SK-N-SH (cell line): ENCODE measurements around the gene STIM1.

Experiments used
- RAD21 ChIP-seq: IDR thresholded peaks from 2 replicates; pipeline ENCODE4 v1.6.1; 2012; ENCODE audit warnings: mild to moderate bottlenecking, low read length
- TF ChIP-seq, protein P1 (sequence below): IDR thresholded peaks from 2 replicates; pipeline ENCODE4 v1.6.1; 2012; ENCODE audit warnings: mild to moderate bottlenecking, low read depth, low read length, moderate library complexity
- TF ChIP-seq, protein P2 (sequence below): fragments of 150-350 bp; IDR thresholded peaks from 2 replicates; pipeline ENCODE4 v1.6.1; 2017; ENCODE audit warnings: antibody characterized with exemption, low read length, low read depth, borderline replicate concordance
- TF ChIP-seq, protein P3 (sequence below): fragments of 200-600 bp; sonication (generic); IDR thresholded peaks from 2 replicates; pipeline ENCODE4 v1.6.1; 2017; ENCODE audit warnings: antibody characterized with exemption, mild to moderate bottlenecking, moderate library complexity

DNA sequence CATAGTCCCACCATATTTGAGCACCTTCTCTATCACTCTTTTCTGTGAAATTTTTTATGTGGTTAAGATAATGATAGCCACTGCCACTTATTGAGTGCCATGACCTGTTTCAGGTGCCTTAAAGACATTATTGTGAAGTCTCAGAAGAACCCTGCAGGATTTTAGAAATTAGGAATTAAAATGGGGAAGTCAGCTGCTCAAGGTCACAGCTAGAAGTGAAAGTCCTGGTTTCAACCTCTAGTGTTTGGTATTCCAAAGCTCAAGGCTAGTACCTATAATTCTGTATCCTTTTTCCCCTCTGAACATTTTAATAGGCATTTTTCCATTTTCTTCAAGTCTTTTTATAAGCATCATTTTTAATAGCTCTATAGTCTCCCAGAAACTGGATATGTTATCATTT, 230.1 kb downstream of the STIM1 start:
- no peak for TF ChIP-seq RAD21
- TF ChIP-seq, protein P1, sequence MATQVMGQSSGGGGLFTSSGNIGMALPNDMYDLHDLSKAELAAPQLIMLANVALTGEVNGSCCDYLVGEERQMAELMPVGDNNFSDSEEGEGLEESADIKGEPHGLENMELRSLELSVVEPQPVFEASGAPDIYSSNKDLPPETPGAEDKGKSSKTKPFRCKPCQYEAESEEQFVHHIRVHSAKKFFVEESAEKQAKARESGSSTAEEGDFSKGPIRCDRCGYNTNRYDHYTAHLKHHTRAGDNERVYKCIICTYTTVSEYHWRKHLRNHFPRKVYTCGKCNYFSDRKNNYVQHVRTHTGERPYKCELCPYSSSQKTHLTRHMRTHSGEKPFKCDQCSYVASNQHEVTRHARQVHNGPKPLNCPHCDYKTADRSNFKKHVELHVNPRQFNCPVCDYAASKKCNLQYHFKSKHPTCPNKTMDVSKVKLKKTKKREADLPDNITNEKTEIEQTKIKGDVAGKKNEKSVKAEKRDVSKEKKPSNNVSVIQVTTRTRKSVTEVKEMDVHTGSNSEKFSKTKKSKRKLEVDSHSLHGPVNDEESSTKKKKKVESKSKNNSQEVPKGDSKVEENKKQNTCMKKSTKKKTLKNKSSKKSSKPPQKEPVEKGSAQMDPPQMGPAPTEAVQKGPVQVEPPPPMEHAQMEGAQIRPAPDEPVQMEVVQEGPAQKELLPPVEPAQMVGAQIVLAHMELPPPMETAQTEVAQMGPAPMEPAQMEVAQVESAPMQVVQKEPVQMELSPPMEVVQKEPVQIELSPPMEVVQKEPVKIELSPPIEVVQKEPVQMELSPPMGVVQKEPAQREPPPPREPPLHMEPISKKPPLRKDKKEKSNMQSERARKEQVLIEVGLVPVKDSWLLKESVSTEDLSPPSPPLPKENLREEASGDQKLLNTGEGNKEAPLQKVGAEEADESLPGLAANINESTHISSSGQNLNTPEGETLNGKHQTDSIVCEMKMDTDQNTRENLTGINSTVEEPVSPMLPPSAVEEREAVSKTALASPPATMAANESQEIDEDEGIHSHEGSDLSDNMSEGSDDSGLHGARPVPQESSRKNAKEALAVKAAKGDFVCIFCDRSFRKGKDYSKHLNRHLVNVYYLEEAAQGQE, result no peak
- TF ChIP-seq, protein P2, sequence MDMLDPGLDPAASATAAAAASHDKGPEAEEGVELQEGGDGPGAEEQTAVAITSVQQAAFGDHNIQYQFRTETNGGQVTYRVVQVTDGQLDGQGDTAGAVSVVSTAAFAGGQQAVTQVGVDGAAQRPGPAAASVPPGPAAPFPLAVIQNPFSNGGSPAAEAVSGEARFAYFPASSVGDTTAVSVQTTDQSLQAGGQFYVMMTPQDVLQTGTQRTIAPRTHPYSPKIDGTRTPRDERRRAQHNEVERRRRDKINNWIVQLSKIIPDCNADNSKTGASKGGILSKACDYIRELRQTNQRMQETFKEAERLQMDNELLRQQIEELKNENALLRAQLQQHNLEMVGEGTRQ, result no peak
- TF ChIP-seq, protein P3, sequence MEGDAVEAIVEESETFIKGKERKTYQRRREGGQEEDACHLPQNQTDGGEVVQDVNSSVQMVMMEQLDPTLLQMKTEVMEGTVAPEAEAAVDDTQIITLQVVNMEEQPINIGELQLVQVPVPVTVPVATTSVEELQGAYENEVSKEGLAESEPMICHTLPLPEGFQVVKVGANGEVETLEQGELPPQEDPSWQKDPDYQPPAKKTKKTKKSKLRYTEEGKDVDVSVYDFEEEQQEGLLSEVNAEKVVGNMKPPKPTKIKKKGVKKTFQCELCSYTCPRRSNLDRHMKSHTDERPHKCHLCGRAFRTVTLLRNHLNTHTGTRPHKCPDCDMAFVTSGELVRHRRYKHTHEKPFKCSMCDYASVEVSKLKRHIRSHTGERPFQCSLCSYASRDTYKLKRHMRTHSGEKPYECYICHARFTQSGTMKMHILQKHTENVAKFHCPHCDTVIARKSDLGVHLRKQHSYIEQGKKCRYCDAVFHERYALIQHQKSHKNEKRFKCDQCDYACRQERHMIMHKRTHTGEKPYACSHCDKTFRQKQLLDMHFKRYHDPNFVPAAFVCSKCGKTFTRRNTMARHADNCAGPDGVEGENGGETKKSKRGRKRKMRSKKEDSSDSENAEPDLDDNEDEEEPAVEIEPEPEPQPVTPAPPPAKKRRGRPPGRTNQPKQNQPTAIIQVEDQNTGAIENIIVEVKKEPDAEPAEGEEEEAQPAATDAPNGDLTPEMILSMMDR, result no peak
